Measurements from ENCODE around the gene PACS1.

- TF ChIP-seq POLR2AphosphoS5 (IDR thresholded peaks at IDR 0.05; ENCODE audit: low read depth, low read length) (no peak), SIN3A (IDR thresholded peaks at IDR 0.05; ENCODE audit: borderline replicate concordance, insufficient read depth, low read length) (no peak), TAF1 (IDR thresholded peaks at IDR 0.05; ENCODE audit: borderline replicate concordance, insufficient read depth, low read length) (no peak)
- TF ChIP-seq, protein P1, sequence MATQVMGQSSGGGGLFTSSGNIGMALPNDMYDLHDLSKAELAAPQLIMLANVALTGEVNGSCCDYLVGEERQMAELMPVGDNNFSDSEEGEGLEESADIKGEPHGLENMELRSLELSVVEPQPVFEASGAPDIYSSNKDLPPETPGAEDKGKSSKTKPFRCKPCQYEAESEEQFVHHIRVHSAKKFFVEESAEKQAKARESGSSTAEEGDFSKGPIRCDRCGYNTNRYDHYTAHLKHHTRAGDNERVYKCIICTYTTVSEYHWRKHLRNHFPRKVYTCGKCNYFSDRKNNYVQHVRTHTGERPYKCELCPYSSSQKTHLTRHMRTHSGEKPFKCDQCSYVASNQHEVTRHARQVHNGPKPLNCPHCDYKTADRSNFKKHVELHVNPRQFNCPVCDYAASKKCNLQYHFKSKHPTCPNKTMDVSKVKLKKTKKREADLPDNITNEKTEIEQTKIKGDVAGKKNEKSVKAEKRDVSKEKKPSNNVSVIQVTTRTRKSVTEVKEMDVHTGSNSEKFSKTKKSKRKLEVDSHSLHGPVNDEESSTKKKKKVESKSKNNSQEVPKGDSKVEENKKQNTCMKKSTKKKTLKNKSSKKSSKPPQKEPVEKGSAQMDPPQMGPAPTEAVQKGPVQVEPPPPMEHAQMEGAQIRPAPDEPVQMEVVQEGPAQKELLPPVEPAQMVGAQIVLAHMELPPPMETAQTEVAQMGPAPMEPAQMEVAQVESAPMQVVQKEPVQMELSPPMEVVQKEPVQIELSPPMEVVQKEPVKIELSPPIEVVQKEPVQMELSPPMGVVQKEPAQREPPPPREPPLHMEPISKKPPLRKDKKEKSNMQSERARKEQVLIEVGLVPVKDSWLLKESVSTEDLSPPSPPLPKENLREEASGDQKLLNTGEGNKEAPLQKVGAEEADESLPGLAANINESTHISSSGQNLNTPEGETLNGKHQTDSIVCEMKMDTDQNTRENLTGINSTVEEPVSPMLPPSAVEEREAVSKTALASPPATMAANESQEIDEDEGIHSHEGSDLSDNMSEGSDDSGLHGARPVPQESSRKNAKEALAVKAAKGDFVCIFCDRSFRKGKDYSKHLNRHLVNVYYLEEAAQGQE (IDR thresholded peaks at IDR 0.05; ENCODE audit: insufficient read depth in 1 of 2, low read depth in 2 of 2, low read length in 2 of 2), result no peak
Measured at GRCh38 chr11:66232769-66233168, 162.7 kb downstream of the PACS1 start.

Measured in PFSK-1 (cell line).